Measurements from ENCODE around the gene UPK3BL1.
"Not testable (repeated sequence)": the region's sequence is repeated elsewhere in the genome, so short reads cannot be mapped to it uniquely, and the experiment has no call there.

UPK3BL1 gene

GRCh38 chr7:102627271-102627904 lies 15.2 kb downstream of the UPK3BL1 start:
- not testable (repeated sequence) for DNase-seq

GRCh38 chr7:102618122-102618521 lies 24.5 kb downstream of the UPK3BL1 start:
- not testable (repeated sequence) for DNase-seq

- DNase-seq = not testable (repeated sequence)
These were observed 26.0 kb downstream of the UPK3BL1 start, which contains the start of gene RASA4 for GRCh38 chr7:102616507-102617125. RASA4 (minus strand) TSS chr7:102616756; CDS start chr7:102616689, 67 bp downstream.

GRCh38 chr7:102615930-102616329 lies 26.7 kb downstream of the UPK3BL1 start:
- DNase-seq = not testable (repeated sequence)

GRCh38 chr7:102614873-102615272 lies 27.7 kb downstream of the UPK3BL1 start:
- not testable (repeated sequence) for DNase-seq

- not testable (repeated sequence) for DNase-seq
These were observed 28.3 kb downstream of the UPK3BL1 start for GRCh38 chr7:102614346-102614697.

- DNase-seq = not testable (repeated sequence)
These were observed 28.8 kb downstream of the UPK3BL1 start for GRCh38 chr7:102613575-102614345.

GRCh38 chr7:102611675-102612325 lies 30.8 kb downstream of the UPK3BL1 start:
- not testable (repeated sequence) for DNase-seq

- DNase-seq = not testable (repeated sequence)
These were observed 31.4 kb downstream of the UPK3BL1 start for GRCh38 chr7:102611013-102611674.

- not testable (repeated sequence) for DNase-seq
These were observed 32.1 kb downstream of the UPK3BL1 start for GRCh38 chr7:102610441-102610840.

- not testable (repeated sequence) for DNase-seq
These were observed 32.9 kb downstream of the UPK3BL1 start for GRCh38 chr7:102609734-102610133.

GRCh38 chr7:102606848-102607247 lies 35.7 kb downstream of the UPK3BL1 start:
- not testable (repeated sequence) for DNase-seq

GRCh38 chr7:102604431-102605145 lies 38.0 kb downstream of the UPK3BL1 start:
- DNase-seq = not testable (repeated sequence)

- not testable (repeated sequence) for DNase-seq
These were observed 40.3 kb downstream of the UPK3BL1 start for GRCh38 chr7:102602317-102602716.

GRCh38 chr7:102599699-102600098 lies 42.9 kb downstream of the UPK3BL1 start:
- not testable (repeated sequence) for DNase-seq

GRCh38 chr7:102596036-102596435 lies 46.6 kb downstream of the UPK3BL1 start:
- DNase-seq = not testable (repeated sequence)

- not testable (repeated sequence) for DNase-seq
These were observed 48.8 kb downstream of the UPK3BL1 start for GRCh38 chr7:102593637-102594334.

- not testable (repeated sequence) for DNase-seq
These were observed 50.0 kb downstream of the UPK3BL1 start for GRCh38 chr7:102592477-102593019.

- DNase-seq = not testable (repeated sequence)
These were observed 52.7 kb downstream of the UPK3BL1 start for GRCh38 chr7:102589857-102590256.
